Measurements from ENCODE around the gene PPIL4. TPM values are rescaled to one million over a fixed set of nuclear protein-coding genes. Genes with fewer than 3 reads are reported as not detected.
"Not testable (repeated sequence)": the region's sequence is repeated elsewhere in the genome, so short reads cannot be mapped to it uniquely, and the experiment has no call there.

The PPIL4 gene
- polyA plus RNA-seq, 1 donor = 35.6 TPM

GRCh38 chr6:149501201-149501600, 44.6 kb downstream of the PPIL4 start:
- Histone ChIP-seq H3K4me3 (ENCODE audit: low read length) (no peak overlapping the region), H3K9me3 (ENCODE audit: control insufficient read depth, low read depth, low read length) (no peaks in the 10 kb centered on the region), H3K4me1 (ENCODE audit: control insufficient read depth, insufficient read depth, low read length) (no peaks in the 10 kb centered on the region), H3K27ac (ENCODE audit: low read length) (no peak overlapping the region), H3K36me3 (ENCODE audit: control insufficient read depth, insufficient read depth, low read length) (peaks cover 13% of the 10 kb centered on the region), H3K27me3 (ENCODE audit: control insufficient read depth, insufficient read depth, low read length) (no peaks in the 10 kb centered on the region)
- no peak for DNase-seq
- WGBS (ENCODE audit: insufficient coverage, low lambda C conversion rate) = 100% methylated on average over 1 of the region's 1 CpG

- no peak overlapping the region for H3K27ac ChIP-seq (ENCODE audit: low read length)
- no peak for DNase-seq
- H3K9me3 ChIP-seq (ENCODE audit: control insufficient read depth, low read depth, low read length) = no peaks in the 10 kb centered on the region
- no peak overlapping the region for H3K4me3 ChIP-seq (ENCODE audit: low read length)
- WGBS (ENCODE audit: insufficient coverage, low lambda C conversion rate) = no CpG with 5 or more reads among the region's 1 CpG
- no peaks in the 10 kb centered on the region for H3K4me1 ChIP-seq (ENCODE audit: control insufficient read depth, insufficient read depth, low read length)
- no peaks in the 10 kb centered on the region for H3K27me3 ChIP-seq (ENCODE audit: control insufficient read depth, insufficient read depth, low read length)
- H3K36me3 ChIP-seq (ENCODE audit: control insufficient read depth, insufficient read depth, low read length) = peaks cover 9% of the 10 kb centered on the region
Observed at GRCh38 chr6:149500096-149500495, 45.7 kb downstream of the PPIL4 start.

- Histone ChIP-seq H3K36me3 (ENCODE audit: control insufficient read depth, insufficient read depth, low read length) (peaks cover 5% of the 10 kb centered on the region), H3K27me3 (ENCODE audit: control insufficient read depth, insufficient read depth, low read length) (no peaks in the 10 kb centered on the region), H3K27ac (ENCODE audit: low read length) (no peak overlapping the region), H3K4me1 (ENCODE audit: control insufficient read depth, insufficient read depth, low read length) (no peaks in the 10 kb centered on the region), H3K4me3 (ENCODE audit: low read length) (no peak overlapping the region), H3K9me3 (ENCODE audit: control insufficient read depth, low read depth, low read length) (no peaks in the 10 kb centered on the region)
- DNase-seq = peak in 1 of 2 donors; percentile 45
- 80% methylated on average over 1 of the region's 3 CpGs for WGBS (ENCODE audit: insufficient coverage, low lambda C conversion rate)
Observed at GRCh38 chr6:149499066-149499465, 46.8 kb downstream of the PPIL4 start.

- no peak for DNase-seq
- Histone ChIP-seq H3K27ac (ENCODE audit: low read length) (no peak overlapping the region), H3K36me3 (ENCODE audit: control insufficient read depth, insufficient read depth, low read length) (peaks cover 3% of the 10 kb centered on the region), H3K4me1 (ENCODE audit: control insufficient read depth, insufficient read depth, low read length) (no peaks in the 10 kb centered on the region), H3K9me3 (ENCODE audit: control insufficient read depth, low read depth, low read length) (no peaks in the 10 kb centered on the region), H3K4me3 (ENCODE audit: low read length) (no peak overlapping the region), H3K27me3 (ENCODE audit: control insufficient read depth, insufficient read depth, low read length) (no peaks in the 10 kb centered on the region)
- WGBS (ENCODE audit: insufficient coverage, low lambda C conversion rate) = 100% methylated on average over 1 of the region's 2 CpGs
Observed at GRCh38 chr6:149497365-149497764, 48.5 kb downstream of the PPIL4 start.

GRCh38 chr6:149496597-149496996, 49.2 kb downstream of the PPIL4 start:
- no CpG with 5 or more reads among the region's 6 CpGs for WGBS (ENCODE audit: insufficient coverage, low lambda C conversion rate)
- H3K27ac ChIP-seq (ENCODE audit: low read length); DNase-seq: not testable (repeated sequence)

GRCh38 chr6:149495349-149496016, 50.4 kb downstream of the PPIL4 start:
- not testable (repeated sequence) for H3K27ac ChIP-seq (ENCODE audit: low read length); H3K4me3 ChIP-seq (ENCODE audit: low read length); H3K4me1 ChIP-seq (ENCODE audit: control insufficient read depth, insufficient read depth, low read length); H3K9me3 ChIP-seq (ENCODE audit: control insufficient read depth, low read depth, low read length); H3K27me3 ChIP-seq (ENCODE audit: control insufficient read depth, insufficient read depth, low read length); DNase-seq; H3K36me3 ChIP-seq (ENCODE audit: control insufficient read depth, insufficient read depth, low read length)
- WGBS (ENCODE audit: insufficient coverage, low lambda C conversion rate) = 100% methylated on average over 3 of the region's 11 CpGs

More at GRCh38 chr6:149496597-149496996, 49.2 kb downstream of the PPIL4 start:
- not testable (repeated sequence) for H3K27me3 ChIP-seq (ENCODE audit: control insufficient read depth, insufficient read depth, low read length); H3K4me3 ChIP-seq (ENCODE audit: low read length); H3K36me3 ChIP-seq (ENCODE audit: control insufficient read depth, insufficient read depth, low read length); H3K9me3 ChIP-seq (ENCODE audit: control insufficient read depth, low read depth, low read length); H3K4me1 ChIP-seq (ENCODE audit: control insufficient read depth, insufficient read depth, low read length)

- DNase-seq; H3K9me3 ChIP-seq (ENCODE audit: control insufficient read depth, low read depth, low read length); H3K27ac ChIP-seq (ENCODE audit: low read length); H3K36me3 ChIP-seq (ENCODE audit: control insufficient read depth, insufficient read depth, low read length); H3K4me1 ChIP-seq (ENCODE audit: control insufficient read depth, insufficient read depth, low read length); H3K27me3 ChIP-seq (ENCODE audit: control insufficient read depth, insufficient read depth, low read length); H3K4me3 ChIP-seq (ENCODE audit: low read length): not testable (repeated sequence)
- WGBS (ENCODE audit: insufficient coverage, low lambda C conversion rate) = no CpG with 5 or more reads among the region's 4 CpGs
Observed at GRCh38 chr6:149494810-149495209, 51.0 kb downstream of the PPIL4 start.

- Histone ChIP-seq H3K27me3 (ENCODE audit: control insufficient read depth, insufficient read depth, low read length) (no peaks in the 10 kb centered on the region), H3K4me3 (ENCODE audit: low read length) (no peak overlapping the region), H3K9me3 (ENCODE audit: control insufficient read depth, low read depth, low read length) (no peaks in the 10 kb centered on the region), H3K4me1 (ENCODE audit: control insufficient read depth, insufficient read depth, low read length) (peaks cover 7% of the 10 kb centered on the region), H3K36me3 (ENCODE audit: control insufficient read depth, insufficient read depth, low read length) (no peaks in the 10 kb centered on the region), H3K27ac (ENCODE audit: low read length) (no peak overlapping the region)
- no peak for DNase-seq
- 100% methylated on average over 1 of the region's 7 CpGs for WGBS (ENCODE audit: insufficient coverage, low lambda C conversion rate)
Observed at GRCh38 chr6:149493761-149494320, 52.0 kb downstream of the PPIL4 start.

- WGBS (ENCODE audit: insufficient coverage, low lambda C conversion rate) = no CpG with 5 or more reads among the region's 4 CpGs
- no peaks in the 10 kb centered on the region for H3K9me3 ChIP-seq (ENCODE audit: control insufficient read depth, low read depth, low read length)
- no peak overlapping the region for H3K4me3 ChIP-seq (ENCODE audit: low read length)
- no peaks in the 10 kb centered on the region for H3K36me3 ChIP-seq (ENCODE audit: control insufficient read depth, insufficient read depth, low read length)
- H3K27ac ChIP-seq (ENCODE audit: low read length) = no peak overlapping the region
- peaks cover 13% of the 10 kb centered on the region for H3K4me1 ChIP-seq (ENCODE audit: control insufficient read depth, insufficient read depth, low read length)
- H3K27me3 ChIP-seq (ENCODE audit: control insufficient read depth, insufficient read depth, low read length) = no peaks in the 10 kb centered on the region
- DNase-seq = no peak
Observed at GRCh38 chr6:149492798-149493343, 53.0 kb downstream of the PPIL4 start.

- Histone ChIP-seq H3K4me1 (ENCODE audit: control insufficient read depth, insufficient read depth, low read length) (peaks cover 17% of the 10 kb centered on the region), H3K27me3 (ENCODE audit: control insufficient read depth, insufficient read depth, low read length) (no peaks in the 10 kb centered on the region), H3K4me3 (ENCODE audit: low read length) (no peak overlapping the region), H3K9me3 (ENCODE audit: control insufficient read depth, low read depth, low read length) (no peaks in the 10 kb centered on the region), H3K27ac (ENCODE audit: low read length) (no peak overlapping the region), H3K36me3 (ENCODE audit: control insufficient read depth, insufficient read depth, low read length) (no peaks in the 10 kb centered on the region)
- no peak for DNase-seq
- no CpG with 5 or more reads among the region's 4 CpGs for WGBS (ENCODE audit: insufficient coverage, low lambda C conversion rate)
Observed at GRCh38 chr6:149489967-149490366, 55.9 kb downstream of the PPIL4 start.

GRCh38 chr6:149488815-149489214, 57.0 kb downstream of the PPIL4 start:
- H3K4me3 ChIP-seq (ENCODE audit: low read length) = no peak overlapping the region
- WGBS (ENCODE audit: insufficient coverage, low lambda C conversion rate) = no CpG with 5 or more reads among the region's 3 CpGs
- DNase-seq = peak; percentile 55 to 67
- peak overlapping the region; percentile 69 for H3K27ac ChIP-seq (ENCODE audit: low read length)
- H3K9me3 ChIP-seq (ENCODE audit: control insufficient read depth, low read depth, low read length) = no peaks in the 10 kb centered on the region
- no peaks in the 10 kb centered on the region for H3K27me3 ChIP-seq (ENCODE audit: control insufficient read depth, insufficient read depth, low read length)
- peaks cover 26% of the 10 kb centered on the region for H3K4me1 ChIP-seq (ENCODE audit: control insufficient read depth, insufficient read depth, low read length)
- H3K36me3 ChIP-seq (ENCODE audit: control insufficient read depth, insufficient read depth, low read length) = no peaks in the 10 kb centered on the region

All from large intestine (tissue), 3 donors.